SK-N-SH treated with all-trans-retinoic acid at 6 μM for 48 hours (cell line): ENCODE results near the gene LILRA5.
"Not testable (repeated sequence)": the region's sequence is repeated elsewhere in the genome, so short reads cannot be mapped to it uniquely, and the experiment has no call there.

Experiments used
- ARNTL ChIP-seq: fragments of 450-650 bp; formaldehyde crosslinking; IDR thresholded peaks from 2 replicates; pipeline ENCODE4 v1.5.0; 2020; ENCODE audit warnings: low read depth, mild to moderate bottlenecking, moderate library complexity, borderline replicate concordance
- CSRNP3 ChIP-seq: fragments of 250-450 bp; sonication (Bioruptor Pico); IDR thresholded peaks from 2 replicates; pipeline ENCODE4 v1.5.1; 2021; ENCODE audit warnings: mild to moderate bottlenecking, moderate library complexity
- ESRRG ChIP-seq: fragments of 250-450 bp; sonication (Bioruptor Pico); IDR thresholded peaks from 2 replicates; pipeline ENCODE4 v1.6.1; 2021; ENCODE audit warnings: mild to moderate bottlenecking
- ISL1 ChIP-seq: fragments of 250-450 bp; sonication (Bioruptor Pico); IDR thresholded peaks from 2 replicates; pipeline ENCODE4 v2.1.2; 2022; ENCODE audit warnings: mild to moderate bottlenecking, moderate library complexity
- OSR1 ChIP-seq: fragments of 250-450 bp; sonication (Bioruptor Pico); IDR thresholded peaks from 2 replicates; pipeline ENCODE4 v1.8.0; 2022; ENCODE audit warnings: moderate library complexity, mild to moderate bottlenecking, inconsistent platforms
- SNAI2 ChIP-seq: fragments of 250-450 bp; sonication (Bioruptor Pico); IDR thresholded peaks from 2 replicates; pipeline ENCODE4 v1.5.0; 2020; ENCODE audit warnings: mild to moderate bottlenecking, moderate library complexity
- TOX ChIP-seq: fragments of 250-450 bp; sonication (Bioruptor Pico); IDR thresholded peaks from 2 replicates; pipeline ENCODE4 v1.8.0; 2021; ENCODE audit warnings: mild to moderate bottlenecking, moderate library complexity, borderline replicate concordance
- ZFP3 ChIP-seq: fragments of 250-450 bp; sonication (Bioruptor Pico); IDR thresholded peaks from 2 replicates; pipeline ENCODE4 v1.5.0; 2020; ENCODE audit warnings: mild to moderate bottlenecking, moderate library complexity
- ZFP30 ChIP-seq: fragments of 450-650 bp; formaldehyde crosslinking; IDR thresholded peaks from 2 replicates; pipeline ENCODE4 v1.5.0; 2022; ENCODE audit warnings: mild to moderate bottlenecking, moderate library complexity
- ZNF565 ChIP-seq: fragments of 450-650 bp; formaldehyde crosslinking; conservative IDR thresholded peaks from 2 replicates; pipeline ENCODE4 v1.5.0; 2020; ENCODE audit warnings: low read depth, mild to moderate bottlenecking, moderate library complexity
- ZNF8 ChIP-seq: fragments of 450-650 bp; formaldehyde crosslinking; IDR thresholded peaks from 2 replicates; pipeline ENCODE4 v1.5.0; 2020; ENCODE audit warnings: mild to moderate bottlenecking, moderate library complexity
- TF ChIP-seq, protein P1 (sequence below): fragments of 250-450 bp; sonication (Bioruptor Pico); IDR thresholded peaks from 2 replicates; pipeline ENCODE4 v1.8.0; 2021; ENCODE audit warnings: low read depth, mild to moderate bottlenecking, moderate library complexity, borderline replicate concordance
- TF ChIP-seq, protein P2 (sequence below): fragments of 250-450 bp; sonication (Bioruptor Pico); IDR thresholded peaks from 2 replicates; pipeline ENCODE4 v1.8.0; 2020; ENCODE audit warnings: mild to moderate bottlenecking, moderate library complexity, borderline replicate concordance

- not testable (repeated sequence) for TF ChIP-seq ZNF565; OSR1 (CRISPR knock-in tag); ZFP30 (CRISPR knock-in tag); SNAI2; ZNF8; ESRRG (CRISPR knock-in tag); TOX (CRISPR knock-in tag); ARNTL (CRISPR knock-in tag); ZFP3; CSRNP3 (CRISPR knock-in tag); ISL1
- TF ChIP-seq, protein P1, sequence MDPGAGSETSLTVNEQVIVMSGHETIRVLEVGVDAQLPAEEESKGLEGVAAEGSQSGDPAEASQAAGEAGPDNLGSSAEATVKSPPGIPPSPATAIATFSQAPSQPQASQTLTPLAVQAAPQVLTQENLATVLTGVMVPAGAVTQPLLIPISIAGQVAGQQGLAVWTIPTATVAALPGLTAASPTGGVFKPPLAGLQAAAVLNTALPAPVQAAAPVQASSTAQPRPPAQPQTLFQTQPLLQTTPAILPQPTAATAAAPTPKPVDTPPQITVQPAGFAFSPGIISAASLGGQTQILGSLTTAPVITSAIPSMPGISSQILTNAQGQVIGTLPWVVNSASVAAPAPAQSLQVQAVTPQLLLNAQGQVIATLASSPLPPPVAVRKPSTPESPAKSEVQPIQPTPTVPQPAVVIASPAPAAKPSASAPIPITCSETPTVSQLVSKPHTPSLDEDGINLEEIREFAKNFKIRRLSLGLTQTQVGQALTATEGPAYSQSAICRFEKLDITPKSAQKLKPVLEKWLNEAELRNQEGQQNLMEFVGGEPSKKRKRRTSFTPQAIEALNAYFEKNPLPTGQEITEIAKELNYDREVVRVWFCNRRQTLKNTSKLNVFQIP (CRISPR knock-in tag), result not testable (repeated sequence)
- TF ChIP-seq, protein P2, sequence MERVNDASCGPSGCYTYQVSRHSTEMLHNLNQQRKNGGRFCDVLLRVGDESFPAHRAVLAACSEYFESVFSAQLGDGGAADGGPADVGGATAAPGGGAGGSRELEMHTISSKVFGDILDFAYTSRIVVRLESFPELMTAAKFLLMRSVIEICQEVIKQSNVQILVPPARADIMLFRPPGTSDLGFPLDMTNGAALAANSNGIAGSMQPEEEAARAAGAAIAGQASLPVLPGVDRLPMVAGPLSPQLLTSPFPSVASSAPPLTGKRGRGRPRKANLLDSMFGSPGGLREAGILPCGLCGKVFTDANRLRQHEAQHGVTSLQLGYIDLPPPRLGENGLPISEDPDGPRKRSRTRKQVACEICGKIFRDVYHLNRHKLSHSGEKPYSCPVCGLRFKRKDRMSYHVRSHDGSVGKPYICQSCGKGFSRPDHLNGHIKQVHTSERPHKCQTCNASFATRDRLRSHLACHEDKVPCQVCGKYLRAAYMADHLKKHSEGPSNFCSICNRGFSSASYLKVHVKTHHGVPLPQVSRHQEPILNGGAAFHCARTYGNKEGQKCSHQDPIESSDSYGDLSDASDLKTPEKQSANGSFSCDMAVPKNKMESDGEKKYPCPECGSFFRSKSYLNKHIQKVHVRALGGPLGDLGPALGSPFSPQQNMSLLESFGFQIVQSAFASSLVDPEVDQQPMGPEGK (CRISPR knock-in tag), result not testable (repeated sequence)
Measured at GRCh38 chr19:54281729-54282075, 31.3 kb downstream of the LILRA5 start.
